ENCODE data around the gene KCNN2. TPM values are rescaled to one million over a fixed set of nuclear protein-coding genes. Genes with fewer than 3 reads are reported as not detected.

KCNN2 gene
- total RNA-seq: not detected
- not detected for total RNA-seq (2013)

DNA sequence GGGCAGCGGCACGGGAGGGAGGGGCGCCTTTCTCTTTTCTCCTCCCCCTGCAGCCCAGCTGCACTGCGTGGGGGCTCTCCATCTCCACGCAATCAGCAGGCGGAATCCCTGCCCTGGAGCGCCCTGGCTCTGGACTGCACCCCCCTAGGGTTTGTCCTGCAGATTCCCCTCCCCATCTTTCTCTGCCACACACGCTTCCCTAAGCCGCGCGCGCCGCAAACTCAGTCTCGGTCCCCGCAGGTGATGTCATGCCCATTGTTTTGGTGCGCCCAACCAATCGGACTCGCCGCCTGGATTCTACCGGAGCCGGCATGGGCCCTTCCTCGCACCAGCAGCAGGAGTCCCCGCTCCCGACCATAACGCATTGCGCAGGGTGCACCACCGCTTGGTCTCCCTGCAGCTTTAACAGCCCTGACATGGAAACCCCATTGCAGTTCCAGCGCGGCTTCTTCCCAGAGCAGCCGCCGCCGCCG is at the start of gene KCNN2:
TSS of gene KCNN2 (plus strand) at position 347 of the 473 bp plus-strand sequence. CDS start at position 417, 70 bp downstream.
- H3K27ac Mint-ChIP-seq: no peak within 1 kb of the TSS
- intact Hi-C loops (cut with micrococcal nuclease): no loop called here
- H3K36me3 Mint-ChIP-seq: peaks cover 6% of the 10 kb centered on the region
- ATAC-seq (no peak), DNase-seq (no peak)
- TF ChIP-seq, protein P1, sequence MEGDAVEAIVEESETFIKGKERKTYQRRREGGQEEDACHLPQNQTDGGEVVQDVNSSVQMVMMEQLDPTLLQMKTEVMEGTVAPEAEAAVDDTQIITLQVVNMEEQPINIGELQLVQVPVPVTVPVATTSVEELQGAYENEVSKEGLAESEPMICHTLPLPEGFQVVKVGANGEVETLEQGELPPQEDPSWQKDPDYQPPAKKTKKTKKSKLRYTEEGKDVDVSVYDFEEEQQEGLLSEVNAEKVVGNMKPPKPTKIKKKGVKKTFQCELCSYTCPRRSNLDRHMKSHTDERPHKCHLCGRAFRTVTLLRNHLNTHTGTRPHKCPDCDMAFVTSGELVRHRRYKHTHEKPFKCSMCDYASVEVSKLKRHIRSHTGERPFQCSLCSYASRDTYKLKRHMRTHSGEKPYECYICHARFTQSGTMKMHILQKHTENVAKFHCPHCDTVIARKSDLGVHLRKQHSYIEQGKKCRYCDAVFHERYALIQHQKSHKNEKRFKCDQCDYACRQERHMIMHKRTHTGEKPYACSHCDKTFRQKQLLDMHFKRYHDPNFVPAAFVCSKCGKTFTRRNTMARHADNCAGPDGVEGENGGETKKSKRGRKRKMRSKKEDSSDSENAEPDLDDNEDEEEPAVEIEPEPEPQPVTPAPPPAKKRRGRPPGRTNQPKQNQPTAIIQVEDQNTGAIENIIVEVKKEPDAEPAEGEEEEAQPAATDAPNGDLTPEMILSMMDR (IDR thresholded peaks at IDR 0.05): no peak
- H3K36me3 ChIP-seq (ENCODE audit: control insufficient read depth, insufficient read depth, low read length): no peaks in the 10 kb centered on the region
- no peaks in the 10 kb centered on the region for H3K4me1 ChIP-seq (ENCODE audit: control insufficient read depth, insufficient read depth, low read length)
- H3K9me3 ChIP-seq (ENCODE audit: control insufficient read depth, insufficient read depth, low read length): no peaks in the 10 kb centered on the region
- 4% methylated on average over 33 of the region's 33 CpGs for WGBS (ENCODE audit: insufficient coverage)
- H3K4me3 Mint-ChIP-seq: no peak within 1 kb of the TSS
- peaks cover 20% of the 10 kb centered on the region for H3K27me3 ChIP-seq (ENCODE audit: control insufficient read depth, insufficient read depth, low read length)
- no peaks in the 10 kb centered on the region for H3K4me1 Mint-ChIP-seq
- H3K27me3 Mint-ChIP-seq (ENCODE audit: low read depth in 2 of 2): peaks cover 28 to 39% of the 10 kb centered on the region in 2 donors
- no peak within 1 kb of the TSS for H3K27ac ChIP-seq (ENCODE audit: low read length)
- H3K4me3 ChIP-seq (ENCODE audit: low read length): no peak within 1 kb of the TSS
- no peaks in the 10 kb centered on the region for H3K9me3 Mint-ChIP-seq

DNA sequence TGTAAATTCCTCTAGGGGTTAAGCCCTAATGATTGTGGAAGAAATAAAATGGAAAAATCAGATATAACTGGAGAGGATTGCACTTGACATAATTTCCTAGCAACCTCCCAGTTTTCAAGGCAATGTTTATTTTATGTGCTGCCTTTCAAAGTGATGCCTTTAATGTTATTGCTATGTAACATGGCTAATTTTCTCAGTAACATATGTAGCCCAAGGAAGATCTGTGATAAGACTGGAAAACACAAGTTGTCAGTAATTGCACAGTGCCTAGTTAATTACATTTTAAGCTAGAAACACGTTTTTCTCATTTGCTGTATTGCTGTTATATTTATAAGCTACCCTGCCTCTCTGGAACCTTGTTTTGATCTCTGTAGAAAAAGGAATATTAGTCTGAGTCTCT is 49.2 kb upstream of the KCNN2 start:
- no peak overlapping the region for H3K4me3 ChIP-seq (ENCODE audit: low read length)
- Mint-ChIP-seq H3K27ac (no peak overlapping the region), H3K36me3 (no peaks in the 10 kb centered on the region), H3K9me3 (no peaks in the 10 kb centered on the region), H3K4me3 (no peak overlapping the region), H3K27me3 (ENCODE audit: low read depth in 2 of 2) (no peaks in the 10 kb centered on the region), H3K4me1 (no peaks in the 10 kb centered on the region)
- intact Hi-C loops (cut with micrococcal nuclease): no loop called here
- H3K9me3 ChIP-seq (ENCODE audit: control insufficient read depth, insufficient read depth, low read length): no peaks in the 10 kb centered on the region
- 38% methylated on average over 1 of the region's 1 CpG for WGBS (ENCODE audit: insufficient coverage)
- TF ChIP-seq, protein P1 (IDR thresholded peaks at IDR 0.05): no peak
- H3K27ac ChIP-seq (ENCODE audit: low read length): no peak overlapping the region
- no peaks in the 10 kb centered on the region for H3K27me3 ChIP-seq (ENCODE audit: control insufficient read depth, insufficient read depth, low read length)
- ATAC-seq (no peak), DNase-seq (no peak)
- H3K4me1 ChIP-seq (ENCODE audit: control insufficient read depth, insufficient read depth, low read length): no peaks in the 10 kb centered on the region
- H3K36me3 ChIP-seq (ENCODE audit: control insufficient read depth, insufficient read depth, low read length): no peaks in the 10 kb centered on the region

DNA sequence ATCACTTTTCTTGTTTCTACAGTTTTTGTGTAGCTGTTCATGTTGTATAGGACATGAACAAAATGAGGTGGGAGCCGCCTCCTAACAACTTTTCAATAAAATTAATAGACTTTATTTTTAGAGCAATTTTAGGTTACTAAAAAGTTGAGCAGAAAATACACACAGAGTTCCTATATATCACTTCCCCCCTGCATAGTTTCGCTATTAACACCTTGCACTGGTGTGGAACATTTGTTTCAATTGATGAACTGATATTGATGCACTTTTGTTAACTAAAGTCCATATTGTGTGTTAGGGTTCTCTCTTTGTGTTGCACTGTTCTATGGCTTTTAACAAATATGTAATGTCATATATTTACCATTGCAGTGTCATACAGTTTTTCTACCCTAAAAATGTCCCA is 47.8 kb upstream of the KCNN2 start:
- H3K27me3 ChIP-seq (ENCODE audit: control insufficient read depth, insufficient read depth, low read length): no peaks in the 10 kb centered on the region
- H3K36me3 ChIP-seq (ENCODE audit: control insufficient read depth, insufficient read depth, low read length): no peaks in the 10 kb centered on the region
- Mint-ChIP-seq H3K27ac (no peak overlapping the region), H3K27me3 (ENCODE audit: low read depth in 2 of 2) (no peaks in the 10 kb centered on the region), H3K4me3 (no peak overlapping the region), H3K4me1 (no peaks in the 10 kb centered on the region), H3K9me3 (no peaks in the 10 kb centered on the region), H3K36me3 (no peaks in the 10 kb centered on the region)
- no CpG with 5 or more reads among the region's 2 CpGs for WGBS (ENCODE audit: insufficient coverage)
- no peak for DNase-seq
- intact Hi-C loops (cut with micrococcal nuclease): no loop called here
- H3K9me3 ChIP-seq (ENCODE audit: control insufficient read depth, insufficient read depth, low read length): no peaks in the 10 kb centered on the region
- no peak overlapping the region for H3K27ac ChIP-seq (ENCODE audit: low read length)
- TF ChIP-seq, protein P1 (IDR thresholded peaks at IDR 0.05): no peak
- H3K4me3 ChIP-seq (ENCODE audit: low read length): no peak overlapping the region
- H3K4me1 ChIP-seq (ENCODE audit: control insufficient read depth, insufficient read depth, low read length): no peaks in the 10 kb centered on the region
- no peak for ATAC-seq

DNA sequence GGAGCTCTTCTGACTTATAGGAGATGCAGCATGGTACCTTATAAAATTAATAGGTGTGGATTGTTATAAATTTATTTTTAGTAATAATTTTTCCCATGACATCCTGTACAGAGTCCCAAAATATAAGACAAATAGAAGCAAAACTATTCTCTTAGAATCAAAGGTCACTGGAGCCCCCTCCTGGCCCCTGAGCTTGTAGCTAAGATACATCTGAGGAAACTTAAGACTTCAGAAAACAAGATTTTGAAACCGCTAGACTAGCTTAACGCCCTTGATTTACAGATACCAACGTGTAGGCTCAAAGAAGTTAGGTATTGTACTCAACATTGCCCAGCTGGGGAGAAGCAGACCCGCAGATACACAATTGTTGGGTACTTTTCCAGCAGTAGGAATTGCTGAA is 45.7 kb upstream of the KCNN2 start:
- intact Hi-C loops (cut with micrococcal nuclease): no loop called here
- H3K9me3 ChIP-seq (ENCODE audit: control insufficient read depth, insufficient read depth, low read length): no peaks in the 10 kb centered on the region
- Mint-ChIP-seq H3K9me3 (no peaks in the 10 kb centered on the region), H3K27ac (no peak overlapping the region), H3K27me3 (ENCODE audit: low read depth in 2 of 2) (no peaks in the 10 kb centered on the region), H3K4me3 (no peak overlapping the region), H3K4me1 (no peaks in the 10 kb centered on the region), H3K36me3 (no peaks in the 10 kb centered on the region)
- WGBS (ENCODE audit: insufficient coverage): 43% methylated on average over 4 of the region's 4 CpGs
- ATAC-seq: no peak
- DNase-seq: no peak
- no peaks in the 10 kb centered on the region for H3K27me3 ChIP-seq (ENCODE audit: control insufficient read depth, insufficient read depth, low read length)
- H3K36me3 ChIP-seq (ENCODE audit: control insufficient read depth, insufficient read depth, low read length): no peaks in the 10 kb centered on the region
- no peak overlapping the region for H3K4me3 ChIP-seq (ENCODE audit: low read length)
- H3K4me1 ChIP-seq (ENCODE audit: control insufficient read depth, insufficient read depth, low read length): no peaks in the 10 kb centered on the region
- TF ChIP-seq, protein P1 (IDR thresholded peaks at IDR 0.05): no peak
- H3K27ac ChIP-seq (ENCODE audit: low read length): no peak overlapping the region

All from natural killer cell (primary cell).